Caco-2 (cell line): ENCODE results near the gene CASZ1. TPM values are rescaled to one million over a fixed set of nuclear protein-coding genes. Genes with fewer than 3 reads are reported as not detected.
A peak's percentile ranks its signal among the peaks of the same experiment; 100 is the strongest.

Experiments used
- BruUV-seq: library from RNA; stranded (reverse); fragments of 400-500 nt; replicated peaks from 2 replicates; lab custom pipeline; 2021; lab: Mats Ljungman, UMichigan
- CTCF ChIA-PET: fragments of 300-600 bp; sonication (Branson Sonifier 250); formaldehyde crosslinking; loops from one replicate; lab custom pipeline; 2022; ENCODE audit warnings: antibody characterized with exemption; lab: Charles Lee
- POLR2A ChIA-PET: fragments of 300-600 bp; sonication (Branson Sonifier 250); formaldehyde crosslinking; loops from one replicate; lab custom pipeline; 2022; ENCODE audit warnings: antibody characterized with exemption; lab: Charles Lee
- DNase-seq, 2 experiments: peaks; one replicate each; pipeline versions ENCODE4 v3.0.0 to v3.0.0-alpha.2; 2020 to 2022
- H3K27me3 ChIP-seq: replicated peaks from 2 replicates; pipeline ENCODE4 v1.6.0; 2011; ENCODE audit warnings: low read length; ENCODE audit not compliant: control insufficient read depth, insufficient read depth
- H3K36me3 ChIP-seq: 2 replicates; pipeline ENCODE4 v1.5.1; 2011; ENCODE audit warnings: low read length; ENCODE audit not compliant: control insufficient read depth, insufficient read depth
- H3K4me1 ChIP-seq: fragments of 250-450 bp; sonication (Bioruptor Pico); 2 replicates; pipeline ENCODE4 v1.5.1; 2020; ENCODE audit warnings: mild to moderate bottlenecking
- H3K4me3 ChIP-seq: 2 replicates; pipeline ENCODE4 v1.5.1; 2011; ENCODE audit warnings: low read depth, mild to moderate bottlenecking, control low read depth, low read length
- H3K9me3 ChIP-seq: fragments of 250-450 bp; sonication (Bioruptor Pico); 2 replicates; pipeline ENCODE4 v1.5.1; 2020; ENCODE audit warnings: mild to moderate bottlenecking, moderate library complexity
- H3K27ac Mint-ChIP-seq: one replicate; pipeline ENCODE4 v1.8.0; 2022; ENCODE audit warnings: mixed read lengths; ENCODE audit not compliant: unreplicated experiment
- H3K27me3 Mint-ChIP-seq: one replicate; pipeline ENCODE4 v1.8.0; 2022; ENCODE audit warnings: mixed read lengths; ENCODE audit not compliant: insufficient read depth, unreplicated experiment
- H3K36me3 Mint-ChIP-seq: one replicate; pipeline ENCODE4 v1.8.0; 2022; ENCODE audit warnings: mild to moderate bottlenecking, mixed read lengths; ENCODE audit not compliant: insufficient read depth, unreplicated experiment
- H3K4me1 Mint-ChIP-seq: one replicate; pipeline ENCODE4 v1.8.0; 2022; ENCODE audit warnings: low read depth, mixed read lengths; ENCODE audit not compliant: unreplicated experiment
- H3K4me3 Mint-ChIP-seq: one replicate; pipeline ENCODE4 v1.8.0; 2022; ENCODE audit warnings: mild to moderate bottlenecking, moderate library complexity, mixed read lengths; ENCODE audit not compliant: unreplicated experiment
- H3K9me3 Mint-ChIP-seq: one replicate; pipeline ENCODE4 v1.8.0; 2022; ENCODE audit warnings: mixed read lengths; ENCODE audit not compliant: unreplicated experiment
- CTCF ChIP-seq, 2 experiments: fragments of 200-600 bp in 1 of 2; IDR thresholded peaks; 1 replicate in 1 of 2; 2 replicates in 1 of 2; pipeline versions ENCODE4 v1.5.1 to v1.8.0; 2011 to 2022; ENCODE audit warnings: antibody characterized with exemption in 1 of 2, control low read depth in 1 of 2, inconsistent platforms in 1 of 2, low read depth in 1 of 2, low read length in 1 of 2, mild to moderate bottlenecking in 1 of 2, moderate library complexity in 1 of 2; ENCODE audit not compliant: insufficient read depth in 1 of 2, severe bottlenecking in 1 of 2, unreplicated experiment in 1 of 2
- intact Hi-C: fragments of 100-400 bp; cut with micrococcal nuclease; formaldehyde crosslinking; loops from one replicate; pipeline ENCODE4 v1.10.0; 2022; ENCODE audit not compliant: unreplicated experiment
- total RNA-seq: library from RNA; stranded (reverse); gene quantifications from 2 replicates; pipeline ENCODE4 v1.2.3, GENCODE V29; 2022

CASZ1 gene
- total RNA-seq, 1 experiment from 2014 or later, result 10.9 TPM

GRCh38 chr1:10787286-10787685 is 9.2 kb downstream of the CASZ1 start:
- TF ChIP-seq CTCF (IDR thresholded peaks at IDR 0.05; ENCODE audit: insufficient read depth in 1 of 2, low read depth in 1 of 2, low read length in 1 of 2, severe bottlenecking in 1 of 2, unreplicated experiment in 1 of 2), result no peak
- no peaks in the 10 kb centered on the region for H3K27me3 ChIP-seq
- no peaks in the 10 kb centered on the region for H3K9me3 ChIP-seq
- H3K4me1 ChIP-seq, result no peaks in the 10 kb centered on the region
- ChIA-PET POLR2A (no interaction called here), CTCF (no interaction called here)
- no TSS peak for BruUV-seq
- H3K9me3 Mint-ChIP-seq, result no peaks in the 10 kb centered on the region
- H3K36me3 Mint-ChIP-seq, result no peaks in the 10 kb centered on the region
- H3K36me3 ChIP-seq, result no peaks in the 10 kb centered on the region
- H3K27me3 Mint-ChIP-seq, result peaks cover 14% of the 10 kb centered on the region
- H3K4me1 Mint-ChIP-seq, result no peaks in the 10 kb centered on the region
- H3K4me3 ChIP-seq, result no peak overlapping the region
- H3K27ac Mint-ChIP-seq, result no peak overlapping the region
- intact Hi-C loops, result no loop called here
- DNase-seq, result no peak
- H3K4me3 Mint-ChIP-seq, result no peak overlapping the region

DNA sequence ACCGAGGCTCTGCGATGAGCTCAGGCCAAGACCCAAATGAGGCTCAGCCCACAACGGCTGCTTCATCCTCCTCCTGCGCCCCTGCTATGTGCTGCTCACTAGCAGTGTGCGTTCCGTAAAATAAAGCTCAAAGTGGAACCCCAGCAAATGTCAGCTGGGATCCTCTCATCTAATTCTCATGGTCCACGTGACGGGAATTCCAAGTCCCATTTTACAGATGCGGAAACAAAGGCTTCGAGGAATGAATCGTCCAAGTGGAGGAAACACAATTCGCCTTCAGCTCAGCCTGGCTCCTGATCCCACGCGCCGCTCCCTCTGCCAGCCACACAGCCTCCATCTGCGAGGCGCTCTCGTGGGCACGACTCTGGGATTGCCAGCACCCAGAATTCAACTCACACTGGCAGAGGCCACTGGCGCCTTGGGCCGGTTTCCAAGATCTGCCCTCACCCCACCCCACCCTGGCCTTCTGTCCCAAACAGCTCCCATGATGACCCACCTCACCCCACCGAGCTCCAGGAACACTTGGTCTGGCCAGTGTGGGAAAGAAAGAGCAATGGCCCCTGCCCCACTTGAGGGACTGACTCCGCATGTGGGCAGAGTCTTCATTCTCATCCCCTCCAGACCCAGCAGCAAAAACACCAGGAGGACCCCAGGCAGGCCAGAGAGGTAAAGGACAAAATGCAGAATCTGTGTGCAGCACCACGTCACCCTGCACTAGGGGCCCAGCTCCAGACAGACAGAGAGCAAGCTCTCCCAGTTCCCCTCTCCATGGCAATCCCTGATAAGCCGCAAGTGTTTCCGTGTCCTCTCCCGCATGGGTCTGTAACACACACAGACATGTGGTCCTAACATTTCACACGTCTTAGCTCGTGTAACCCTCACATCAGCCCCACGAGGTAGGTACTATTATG is 10.5 kb downstream of the CASZ1 start:
- H3K4me1 ChIP-seq, result no peaks in the 10 kb centered on the region
- Mint-ChIP-seq H3K27me3 (peaks cover 14% of the 10 kb centered on the region), H3K4me3 (no peak overlapping the region), H3K9me3 (no peaks in the 10 kb centered on the region), H3K36me3 (no peaks in the 10 kb centered on the region), H3K27ac (peak overlapping the region; percentile 28), H3K4me1 (no peaks in the 10 kb centered on the region)
- H3K9me3 ChIP-seq, result no peaks in the 10 kb centered on the region
- DNase-seq, result no peak
- H3K27me3 ChIP-seq, result no peaks in the 10 kb centered on the region
- TF ChIP-seq CTCF (IDR thresholded peaks at IDR 0.05; ENCODE audit: insufficient read depth in 1 of 2, low read depth in 1 of 2, low read length in 1 of 2, severe bottlenecking in 1 of 2, unreplicated experiment in 1 of 2), result no peak
- POLR2A ChIA-PET, result no interaction called here
- CTCF ChIA-PET, result no interaction called here
- no peaks in the 10 kb centered on the region for H3K36me3 ChIP-seq
- intact Hi-C loops, result no loop called here
- no TSS peak for BruUV-seq
- no peak overlapping the region for H3K4me3 ChIP-seq

- H3K4me1 Mint-ChIP-seq, result no peaks in the 10 kb centered on the region
- H3K36me3 ChIP-seq, result no peaks in the 10 kb centered on the region
- ChIA-PET CTCF (no interaction called here), POLR2A (no interaction called here)
- H3K4me3 ChIP-seq, result no peak overlapping the region
- H3K36me3 Mint-ChIP-seq, result no peaks in the 10 kb centered on the region
- TF ChIP-seq CTCF (IDR thresholded peaks at IDR 0.05; ENCODE audit: insufficient read depth in 1 of 2, low read depth in 1 of 2, low read length in 1 of 2, severe bottlenecking in 1 of 2, unreplicated experiment in 1 of 2), result no peak
- H3K27ac Mint-ChIP-seq, result no peak overlapping the region
- no peak for DNase-seq
- no peaks in the 10 kb centered on the region for H3K27me3 ChIP-seq
- no peaks in the 10 kb centered on the region for H3K9me3 ChIP-seq
- H3K27me3 Mint-ChIP-seq, result peaks cover 14% of the 10 kb centered on the region
- intact Hi-C loops, result no loop called here
- no TSS peak for BruUV-seq
- H3K4me3 Mint-ChIP-seq, result no peak overlapping the region
- no peaks in the 10 kb centered on the region for H3K9me3 Mint-ChIP-seq
- H3K4me1 ChIP-seq, result no peaks in the 10 kb centered on the region
Observed at GRCh38 chr1:10784998-10785727, 11.3 kb downstream of the CASZ1 start.
